HCT116 (cell line): Measurements from ENCODE around the gene MID1. TPM values are rescaled to one million over a fixed set of nuclear protein-coding genes. Genes with fewer than 3 reads are reported as not detected.

Experiments
- ATAC-seq: fragments of 200-7000 bp; cut with Tn5 transposase; 2 replicates; pipeline ENCODE4 v1.9.1; 2020; ENCODE audit warnings: mild to moderate bottlenecking, moderate library complexity
- BruUV-seq: library from RNA; stranded (reverse); fragments of 400-500 nt; replicated peaks from 2 replicates; lab custom pipeline; 2021; lab: Mats Ljungman, UMichigan
- CTCF ChIA-PET: fragments of 300-600 bp; sonication (Branson Sonifier 250); formaldehyde crosslinking; loops from one replicate; lab custom pipeline; 2021; ENCODE audit warnings: antibody characterized with exemption; lab: Charles Lee
- POLR2A ChIA-PET: fragments of 300-600, 350-600 bp; sonication (Branson Sonifier 250); formaldehyde crosslinking; loops from one replicate; lab custom pipeline; 2021; ENCODE audit warnings: antibody characterized with exemption; lab: Charles Lee
- RAD21 ChIA-PET, 2 experiments: fragments of 300-600 bp; sonication (Branson Sonifier 250); formaldehyde crosslinking; loops; one replicate each; lab custom pipeline; 2023; ENCODE audit warnings: low total read pairs in 2 of 2; ENCODE audit not compliant: uncharacterized antibody in 2 of 2, unreplicated experiment in 2 of 2, low non-redundant PET in 1 of 2; lab: Charles Lee
- DNase-seq: peaks from one replicate; pipeline ENCODE4 v3.0.0-alpha.2; 2010; ENCODE audit warnings: low read depth, low spot score
- H2AFZ ChIP-seq: fragments of 200-600 bp; shearing (Covaris generic), sonication (generic); 2 replicates; pipeline ENCODE4 v1.6.1; 2017; ENCODE audit warnings: low read depth, mixed run types, mixed read lengths, antibody characterized with exemption, low read length; ENCODE audit not compliant: poor library complexity, severe bottlenecking
- H3K27ac ChIP-seq: 2 replicates; pipeline ENCODE4 v1.5.1; 2012; ENCODE audit warnings: low read depth, low read length
- H3K27me3 ChIP-seq: fragments of 200-600 bp; sonication (generic); 2 replicates; pipeline ENCODE4 v1.6.1; 2016; ENCODE audit warnings: mixed run types, low read length, mixed read lengths; ENCODE audit not compliant: insufficient read depth
- H3K36me3 ChIP-seq, 2 experiments: fragments of 200-500 bp in 1 of 2; fragments of 200-600 bp in 1 of 2; sonication (Bioruptor generic) in 1 of 2; sonication (generic) in 1 of 2; 2 replicates each; pipeline versions ENCODE4 v1.5.1 to v1.6.1; 2014 to 2016; ENCODE audit warnings: low read length in 2 of 2, inconsistent platforms in 1 of 2, mixed read lengths in 1 of 2, mixed run types in 1 of 2; ENCODE audit not compliant: insufficient read depth in 2 of 2, control insufficient read depth in 1 of 2
- H3K4me1 ChIP-seq, 2 experiments: fragments of 200-600 bp in 1 of 2; sonication (generic) in 1 of 2; 2 replicates each; pipeline versions ENCODE4 v1.5.1 to v1.6.1; 2012 to 2017; ENCODE audit warnings: low read length in 2 of 2, inconsistent platforms in 1 of 2, mild to moderate bottlenecking in 1 of 2, mixed read lengths in 1 of 2, mixed run types in 1 of 2, moderate library complexity in 1 of 2; ENCODE audit not compliant: insufficient read depth in 2 of 2, control insufficient read depth in 1 of 2
- H3K4me2 ChIP-seq: fragments of 200-600 bp; sonication (generic); 2 replicates; pipeline ENCODE4 v1.6.1; 2017; ENCODE audit warnings: mixed run types, low read length, mixed read lengths
- H3K4me3 ChIP-seq, 2 experiments: fragments of 200-600 bp in 1 of 2; sonication (generic) in 1 of 2; replicated peaks in 1 of 2; 2 replicates each; pipeline ENCODE4 v1.5.1; 2011 to 2016; ENCODE audit warnings: low read length in 2 of 2, control low read depth in 1 of 2, low read depth in 1 of 2, mild to moderate bottlenecking in 1 of 2, mixed read lengths in 1 of 2, mixed run types in 1 of 2
- H3K79me2 ChIP-seq: fragments of 200-600 bp; sonication (generic); 2 replicates; pipeline ENCODE4 v1.6.1; 2017; ENCODE audit warnings: mild to moderate bottlenecking, mixed run types, low read length, moderate library complexity, mixed read lengths; ENCODE audit not compliant: insufficient read depth
- H3K9ac ChIP-seq: fragments of 200-600 bp; sonication (generic); 2 replicates; pipeline ENCODE4 v1.6.1; 2016; ENCODE audit warnings: low read length, mixed read lengths
- H3K9me2 ChIP-seq: fragments of 200-600 bp; sonication (generic), shearing (Covaris generic); 2 replicates; pipeline ENCODE4 v1.6.1; 2017; ENCODE audit warnings: mixed run types, mild to moderate bottlenecking, moderate library complexity; ENCODE audit not compliant: insufficient read depth
- H3K9me3 ChIP-seq, 2 experiments: fragments of 200-500 bp in 1 of 2; fragments of 200-600 bp in 1 of 2; sonication (Bioruptor generic) in 1 of 2; sonication (generic) in 1 of 2; 2 replicates each; pipeline ENCODE4 v1.6.1; 2014 to 2017; ENCODE audit warnings: low read length in 2 of 2, mixed read lengths in 2 of 2, inconsistent platforms in 1 of 2, low read depth in 1 of 2, mild to moderate bottlenecking in 1 of 2, mixed run types in 1 of 2, moderate library complexity in 1 of 2; ENCODE audit not compliant: control insufficient read depth in 1 of 2, insufficient read depth in 1 of 2
- H4K20me1 ChIP-seq: fragments of 200-600 bp; sonication (generic), shearing (Covaris generic); 2 replicates; pipeline ENCODE4 v1.6.1; 2017; ENCODE audit warnings: mixed run types, mild to moderate bottlenecking, moderate library complexity; ENCODE audit not compliant: insufficient read depth
- CBX3 ChIP-seq: IDR thresholded peaks from 2 replicates; pipeline ENCODE4 v1.6.1; 2012; ENCODE audit warnings: low read depth
- CEBPB ChIP-seq: IDR thresholded peaks from 2 replicates; pipeline ENCODE4 v1.6.1; 2012; ENCODE audit warnings: low read depth
- EGR1 ChIP-seq: IDR thresholded peaks from 2 replicates; pipeline ENCODE4 v1.6.1; 2012; ENCODE audit warnings: low read depth
- EZH2phosphoT487 ChIP-seq: fragments of 200-600 bp; IDR thresholded peaks from 2 replicates; pipeline ENCODE4 v1.6.1; 2018; ENCODE audit warnings: antibody characterized with exemption, borderline replicate concordance
- FOSL1 ChIP-seq: IDR thresholded peaks from 2 replicates; pipeline ENCODE4 v1.6.1; 2012; ENCODE audit warnings: low read depth
- JUND ChIP-seq: IDR thresholded peaks from 2 replicates; pipeline ENCODE4 v1.6.1; 2012
- POLR2A ChIP-seq: IDR thresholded peaks from 2 replicates; pipeline ENCODE4 v1.7.0; 2011; ENCODE audit warnings: borderline replicate concordance; ENCODE audit not compliant: insufficient read depth, insufficient read length; ENCODE audit errors: extremely low read depth
- RAD21 ChIP-seq: IDR thresholded peaks from 2 replicates; pipeline ENCODE4 v1.6.1; 2012; ENCODE audit warnings: low read depth, mild to moderate bottlenecking
- SIN3A ChIP-seq: IDR thresholded peaks from 2 replicates; pipeline ENCODE4 v1.6.1; 2012; ENCODE audit warnings: low read depth
- SP1 ChIP-seq: IDR thresholded peaks from 2 replicates; pipeline ENCODE4 v1.6.1; 2012; ENCODE audit warnings: low read depth
- SRF ChIP-seq: IDR thresholded peaks from 2 replicates; pipeline ENCODE4 v1.6.1; 2012; ENCODE audit warnings: low read depth
- YY1 ChIP-seq: IDR thresholded peaks from 2 replicates; pipeline ENCODE4 v1.6.1; 2011; ENCODE audit warnings: low read length, low read depth, moderate library complexity, mild to moderate bottlenecking; ENCODE audit not compliant: insufficient replicate concordance; ENCODE audit errors: extremely low read depth
- intact Hi-C: fragments of 100-400 bp; cut with micrococcal nuclease; formaldehyde crosslinking; loops from 2 replicates; pipeline ENCODE4 v1.10.0; 2022
- total RNA-seq: library from RNA; stranded (reverse); gene quantifications from one replicate; pipeline ENCODE4 v1.2.1, GENCODE V29; 2021; ENCODE audit not compliant: unreplicated experiment
- TF ChIP-seq, protein P1 (sequence below), 3 experiments: fragments of 200-600 bp in 1 of 3; sonication (generic) in 1 of 3; IDR thresholded peaks in 2 of 3; conservative IDR thresholded peaks in 1 of 3; 2 replicates each; pipeline ENCODE4 v1.5.1; 2012 to 2017; ENCODE audit warnings: low read depth in 2 of 3, low read length in 2 of 3, antibody characterized with exemption in 1 of 3, borderline replicate concordance in 1 of 3, control low read depth in 1 of 3, mild to moderate bottlenecking in 1 of 3, mixed read lengths in 1 of 3, mixed run types in 1 of 3, moderate library complexity in 1 of 3; ENCODE audit not compliant: insufficient read depth in 1 of 3
- TF ChIP-seq, protein P2 (sequence below): IDR thresholded peaks from 2 replicates; pipeline ENCODE4 v1.6.1; 2012; ENCODE audit warnings: low read depth
- TF ChIP-seq, protein P3 (sequence below): IDR thresholded peaks from 2 replicates; pipeline ENCODE4 v1.6.1; 2012

The MID1 gene
- total RNA-seq, 1 experiment from 2014 or later: 48.8 TPM

DNA sequence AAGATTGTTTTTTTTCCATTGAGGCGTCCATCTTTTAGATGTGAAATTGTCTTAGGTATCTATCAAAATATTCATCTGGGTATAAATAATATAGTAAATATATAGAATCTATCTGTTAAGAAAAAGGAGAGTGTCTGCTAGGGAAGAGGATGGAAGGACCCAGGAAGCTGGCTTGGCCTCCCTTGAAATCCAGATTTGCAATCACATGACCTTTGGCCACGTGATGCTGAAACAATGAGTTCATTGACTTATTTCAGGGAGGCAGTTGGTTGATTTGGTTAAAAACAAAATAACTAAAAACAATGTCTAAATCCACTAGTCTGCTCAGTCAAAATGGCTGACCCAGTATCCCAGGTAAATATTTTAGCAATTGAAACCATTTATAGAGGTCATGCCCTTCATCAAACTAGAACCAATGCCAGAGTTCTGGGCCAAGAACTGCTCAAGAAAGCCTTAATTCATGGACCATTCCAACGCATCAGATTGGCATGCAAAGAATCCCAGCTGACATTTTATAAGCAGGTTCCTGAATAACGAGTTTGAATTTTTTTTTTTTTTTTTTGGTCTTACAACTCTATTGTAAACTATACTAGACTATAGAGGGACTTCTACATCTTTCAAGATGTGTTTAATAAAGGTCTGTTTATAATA lies 172.7 kb downstream of the MID1 start:
- DNase-seq: no peak
- POLR2A ChIA-PET: no interaction called here

DNA sequence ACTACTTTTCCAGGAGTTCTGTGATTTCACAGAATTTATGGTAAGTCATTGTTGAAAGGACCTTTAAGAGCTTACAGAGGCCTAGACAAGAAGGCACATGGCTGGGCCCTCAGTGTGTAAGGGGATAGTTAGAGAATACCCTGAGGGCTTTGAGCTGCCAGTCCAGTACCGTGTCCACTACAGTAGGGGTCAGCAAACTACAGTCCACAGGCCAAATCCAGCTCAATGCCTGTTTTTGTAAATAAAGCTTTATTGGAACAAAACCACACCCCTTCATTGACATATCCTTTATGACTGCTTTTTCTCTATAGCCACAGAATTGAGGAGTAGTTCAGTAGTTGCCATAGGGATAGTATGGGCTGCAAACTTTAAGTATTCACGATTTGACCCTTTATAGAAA lies 176.2 kb downstream of the MID1 start:
- CTCF ChIA-PET: no interaction called here

More for the DNA sequence above, 172.7 kb downstream of the MID1 start:
- H3K4me3 ChIP-seq: no peak overlapping the region
- no peaks in the 10 kb centered on the region for H4K20me1 ChIP-seq
- no peaks in the 10 kb centered on the region for H3K9me3 ChIP-seq
- H3K9ac ChIP-seq: no peak overlapping the region
- H3K4me1 ChIP-seq: peaks cover 4 to 22% of the 10 kb centered on the region in 2 experiments; a peak in 2 of 4 replicates
- RAD21 ChIA-PET: no interaction called here
- BruUV-seq: no TSS peak
- intact Hi-C loops: no loop called here
- no peaks in the 10 kb centered on the region for H3K36me3 ChIP-seq
- no peak overlapping the region for H3K27ac ChIP-seq
- no peaks in the 10 kb centered on the region for H3K27me3 ChIP-seq
- CTCF ChIA-PET: no interaction called here
- H2AFZ ChIP-seq: no peak overlapping the region
- H3K79me2 ChIP-seq: no peaks in the 10 kb centered on the region
- H3K4me2 ChIP-seq: 0 out of 2 replicates have a peak overlapping the region, but pooled peaks have one; percentile 17
- ATAC-seq: peak; percentile 32; the same call in 1 of the 2 replicates
- H3K9me2 ChIP-seq: no peaks in the 10 kb centered on the region
- no peak for TF ChIP-seq SP1
- no peak for TF ChIP-seq EGR1

More for the DNA sequence above, 176.2 kb downstream of the MID1 start:
- Histone ChIP-seq H3K79me2 (no peaks in the 10 kb centered on the region), H3K4me3 (no peak overlapping the region), H3K27ac (no peak overlapping the region)
- 0 out of 2 replicates have a peak, but pooled peaks have one; percentile 11 for TF ChIP-seq SP1
- no peak for TF ChIP-seq SIN3A
- no peak for TF ChIP-seq EZH2phosphoT487
- no peak for TF ChIP-seq FOSL1
- peak; percentile 42 for TF ChIP-seq RAD21
- no peak for TF ChIP-seq YY1
- no peak for TF ChIP-seq JUND
- no peak for TF ChIP-seq POLR2A
- TF ChIP-seq, protein P1, sequence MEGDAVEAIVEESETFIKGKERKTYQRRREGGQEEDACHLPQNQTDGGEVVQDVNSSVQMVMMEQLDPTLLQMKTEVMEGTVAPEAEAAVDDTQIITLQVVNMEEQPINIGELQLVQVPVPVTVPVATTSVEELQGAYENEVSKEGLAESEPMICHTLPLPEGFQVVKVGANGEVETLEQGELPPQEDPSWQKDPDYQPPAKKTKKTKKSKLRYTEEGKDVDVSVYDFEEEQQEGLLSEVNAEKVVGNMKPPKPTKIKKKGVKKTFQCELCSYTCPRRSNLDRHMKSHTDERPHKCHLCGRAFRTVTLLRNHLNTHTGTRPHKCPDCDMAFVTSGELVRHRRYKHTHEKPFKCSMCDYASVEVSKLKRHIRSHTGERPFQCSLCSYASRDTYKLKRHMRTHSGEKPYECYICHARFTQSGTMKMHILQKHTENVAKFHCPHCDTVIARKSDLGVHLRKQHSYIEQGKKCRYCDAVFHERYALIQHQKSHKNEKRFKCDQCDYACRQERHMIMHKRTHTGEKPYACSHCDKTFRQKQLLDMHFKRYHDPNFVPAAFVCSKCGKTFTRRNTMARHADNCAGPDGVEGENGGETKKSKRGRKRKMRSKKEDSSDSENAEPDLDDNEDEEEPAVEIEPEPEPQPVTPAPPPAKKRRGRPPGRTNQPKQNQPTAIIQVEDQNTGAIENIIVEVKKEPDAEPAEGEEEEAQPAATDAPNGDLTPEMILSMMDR (IDR thresholded peaks at IDR 0.05 in 2 of 3, conservative IDR thresholded peaks at IDR 0.05 in 1 of 3; ENCODE audit: borderline replicate concordance in 1 of 3, insufficient read depth in 1 of 3, low read depth in 2 of 3, low read length in 2 of 3): 0 out of 6 replicates have a peak, but pooled peaks of 2 of the 3 experiments have one; percentile 5 to 9
- TF ChIP-seq CBX3: no peak
- TF ChIP-seq, protein P2, sequence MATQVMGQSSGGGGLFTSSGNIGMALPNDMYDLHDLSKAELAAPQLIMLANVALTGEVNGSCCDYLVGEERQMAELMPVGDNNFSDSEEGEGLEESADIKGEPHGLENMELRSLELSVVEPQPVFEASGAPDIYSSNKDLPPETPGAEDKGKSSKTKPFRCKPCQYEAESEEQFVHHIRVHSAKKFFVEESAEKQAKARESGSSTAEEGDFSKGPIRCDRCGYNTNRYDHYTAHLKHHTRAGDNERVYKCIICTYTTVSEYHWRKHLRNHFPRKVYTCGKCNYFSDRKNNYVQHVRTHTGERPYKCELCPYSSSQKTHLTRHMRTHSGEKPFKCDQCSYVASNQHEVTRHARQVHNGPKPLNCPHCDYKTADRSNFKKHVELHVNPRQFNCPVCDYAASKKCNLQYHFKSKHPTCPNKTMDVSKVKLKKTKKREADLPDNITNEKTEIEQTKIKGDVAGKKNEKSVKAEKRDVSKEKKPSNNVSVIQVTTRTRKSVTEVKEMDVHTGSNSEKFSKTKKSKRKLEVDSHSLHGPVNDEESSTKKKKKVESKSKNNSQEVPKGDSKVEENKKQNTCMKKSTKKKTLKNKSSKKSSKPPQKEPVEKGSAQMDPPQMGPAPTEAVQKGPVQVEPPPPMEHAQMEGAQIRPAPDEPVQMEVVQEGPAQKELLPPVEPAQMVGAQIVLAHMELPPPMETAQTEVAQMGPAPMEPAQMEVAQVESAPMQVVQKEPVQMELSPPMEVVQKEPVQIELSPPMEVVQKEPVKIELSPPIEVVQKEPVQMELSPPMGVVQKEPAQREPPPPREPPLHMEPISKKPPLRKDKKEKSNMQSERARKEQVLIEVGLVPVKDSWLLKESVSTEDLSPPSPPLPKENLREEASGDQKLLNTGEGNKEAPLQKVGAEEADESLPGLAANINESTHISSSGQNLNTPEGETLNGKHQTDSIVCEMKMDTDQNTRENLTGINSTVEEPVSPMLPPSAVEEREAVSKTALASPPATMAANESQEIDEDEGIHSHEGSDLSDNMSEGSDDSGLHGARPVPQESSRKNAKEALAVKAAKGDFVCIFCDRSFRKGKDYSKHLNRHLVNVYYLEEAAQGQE: no peak
- TF ChIP-seq, protein P3, sequence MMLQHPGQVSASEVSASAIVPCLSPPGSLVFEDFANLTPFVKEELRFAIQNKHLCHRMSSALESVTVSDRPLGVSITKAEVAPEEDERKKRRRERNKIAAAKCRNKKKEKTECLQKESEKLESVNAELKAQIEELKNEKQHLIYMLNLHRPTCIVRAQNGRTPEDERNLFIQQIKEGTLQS: no peak
- no peak for TF ChIP-seq SRF
- no peak for TF ChIP-seq CEBPB
- TF ChIP-seq, all 23 proteins: peak for 3
- Histone ChIP-seq H2AFZ (no peak overlapping the region), H3K9me2 (no peaks in the 10 kb centered on the region), H4K20me1 (no peaks in the 10 kb centered on the region), H3K4me1 (peaks cover 0 to 11% of the 10 kb centered on the region in 2 experiments; a peak in 2 of 4 replicates), H3K36me3 (no peaks in the 10 kb centered on the region), H3K4me2 (no peak overlapping the region), H3K27me3 (no peaks in the 10 kb centered on the region), H3K9ac (no peak overlapping the region), H3K9me3 (no peaks in the 10 kb centered on the region)
- ATAC-seq: no peak; the same call in 1 of the 2 replicates
- intact Hi-C loops: no loop called here
- ChIA-PET RAD21 (no interaction called here), POLR2A (no interaction called here)
- BruUV-seq: no TSS peak
- DNase-seq: no peak
